Dedifferentiated amniotic fluid mesenchymal stem cell (primary cell): ENCODE measurements around the gene TFF1.

Experiments used
- DNase-seq: peaks from one replicate; pipeline ENCODE4 v3.0.0-alpha.2; 2016; ENCODE audit errors: extremely low spot score

TFF1 gene

DNA sequence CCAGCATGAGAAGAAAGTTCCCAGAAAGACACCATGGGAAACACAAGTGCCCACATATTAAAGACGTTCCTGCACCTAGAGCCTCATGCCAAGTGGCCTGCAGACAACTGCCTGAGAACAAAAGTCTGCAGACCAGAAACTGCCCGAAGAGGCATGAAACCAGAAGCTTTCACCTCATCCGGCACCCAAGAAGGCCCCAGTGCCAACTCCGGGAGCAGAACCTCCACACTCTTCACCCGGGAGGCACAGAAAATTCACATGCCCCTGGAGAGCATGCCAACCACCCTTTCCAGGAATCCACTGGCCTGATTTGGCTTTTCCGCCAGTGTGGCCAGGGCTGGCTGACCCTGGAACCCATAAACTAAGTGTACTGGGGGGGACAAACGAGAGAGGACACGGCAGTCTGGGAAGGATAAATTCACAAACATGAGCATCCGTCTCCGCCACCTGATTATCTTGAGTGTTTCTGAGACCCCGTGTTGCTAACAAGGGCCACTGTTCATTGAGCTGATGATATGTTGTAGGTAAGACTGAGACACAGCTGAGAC lies 22.3 kb downstream of the TFF1 start:
- no peak for DNase-seq

- DNase-seq = no peak
Measured at GRCh38 chr21:42343556-42343955, 22.8 kb downstream of the TFF1 start.

GRCh38 chr21:42343101-42343500 lies 23.2 kb downstream of the TFF1 start:
- no peak for DNase-seq

- DNase-seq = no peak
Measured at GRCh38 chr21:42341776-42342542, 24.4 kb downstream of the TFF1 start.

GRCh38 chr21:42340187-42341050 lies 25.9 kb downstream of the TFF1 start:
- DNase-seq = no peak

DNA sequence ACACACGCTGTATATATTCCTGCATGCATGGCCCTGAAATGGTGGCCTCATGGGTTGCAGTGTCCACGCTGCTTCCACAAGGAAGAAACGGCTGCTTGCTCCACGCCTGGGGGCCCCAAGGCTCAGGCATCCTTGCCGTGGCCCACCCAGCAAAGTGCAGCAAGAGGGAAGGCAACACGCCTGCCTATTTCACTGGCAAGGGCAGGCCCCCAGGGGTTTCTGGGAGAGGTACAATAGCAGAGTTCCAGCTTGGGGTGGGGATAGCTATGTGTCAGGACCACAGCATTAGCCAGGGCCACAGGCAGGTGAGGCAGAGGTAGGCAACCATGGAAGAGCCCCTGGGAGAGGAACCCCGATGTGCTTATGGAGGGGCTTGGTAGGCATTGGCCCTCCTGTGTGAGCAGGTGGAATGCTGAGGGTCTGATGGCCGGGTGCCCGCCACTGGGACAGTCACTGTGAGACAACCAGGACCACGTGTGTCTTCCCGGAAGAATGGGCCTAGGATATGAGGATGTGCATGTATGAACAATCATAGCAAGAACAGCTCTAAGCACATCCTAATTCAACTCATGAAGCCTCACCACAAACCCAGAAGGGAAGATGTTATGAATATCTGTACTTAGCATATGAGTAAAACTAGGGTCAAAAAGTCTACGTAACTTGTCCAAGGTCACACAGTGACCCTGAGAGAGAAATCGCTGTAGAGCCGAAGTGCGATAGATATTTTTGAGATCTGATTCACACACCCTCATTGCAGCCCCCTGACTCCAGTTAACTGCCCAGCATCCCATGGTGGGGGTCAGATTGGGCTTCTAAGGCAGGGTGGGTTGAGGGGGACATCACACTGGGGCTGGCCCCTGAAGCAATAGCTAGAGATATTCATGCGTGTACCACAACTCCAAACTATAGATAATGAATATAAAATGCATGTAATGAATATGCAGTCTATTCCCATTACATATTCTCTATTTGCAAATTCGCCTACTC lies 27.3 kb downstream of the TFF1 start:
- no peak for DNase-seq

GRCh38 chr21:42337830-42338728 lies 28.3 kb downstream of the TFF1 start:
- DNase-seq = no peak

DNA sequence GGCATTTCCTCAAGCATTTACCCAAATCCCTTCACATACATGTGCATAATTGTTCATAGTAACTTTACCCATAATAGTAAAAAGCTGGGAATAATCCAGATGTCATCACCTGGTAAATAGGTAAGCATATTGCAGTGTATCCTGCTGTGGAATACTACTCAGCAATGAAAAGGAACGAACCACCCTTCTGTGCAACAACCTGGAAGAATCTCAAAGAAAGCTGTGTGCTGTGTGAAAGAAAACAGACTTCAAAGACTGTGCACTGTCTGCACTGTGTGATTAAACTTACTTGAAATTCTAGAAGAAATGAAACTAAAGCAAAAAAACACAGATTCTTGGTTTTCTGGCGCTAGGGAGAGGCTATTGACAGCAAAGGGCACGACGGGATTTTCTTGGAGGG lies 29.1 kb downstream of the TFF1 start:
- DNase-seq = no peak

- DNase-seq = no peak
Measured at GRCh38 chr21:42336054-42336453, 30.3 kb downstream of the TFF1 start.

- no peak for DNase-seq
Measured at GRCh38 chr21:42332557-42333317, 33.6 kb downstream of the TFF1 start.

DNA sequence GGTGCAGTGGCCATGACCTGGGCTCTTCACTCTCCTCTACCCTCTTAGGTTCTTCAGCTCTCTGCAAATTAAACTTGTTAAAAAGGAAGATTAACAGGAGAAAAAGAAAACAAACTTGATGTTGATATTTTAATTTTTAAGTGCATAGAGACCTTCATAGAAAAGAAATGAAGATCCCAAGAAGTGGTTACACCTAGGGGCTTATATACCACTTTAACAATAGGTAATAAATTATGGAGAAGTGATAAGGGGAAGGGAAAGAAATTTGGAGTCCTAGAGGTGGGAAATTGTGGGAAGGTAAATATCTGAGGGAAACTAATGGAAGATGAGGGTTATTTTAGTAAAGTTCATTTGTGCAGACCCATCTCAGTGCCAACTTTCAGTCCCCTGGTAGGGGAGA lies 34.7 kb downstream of the TFF1 start:
- no peak for DNase-seq

DNA sequence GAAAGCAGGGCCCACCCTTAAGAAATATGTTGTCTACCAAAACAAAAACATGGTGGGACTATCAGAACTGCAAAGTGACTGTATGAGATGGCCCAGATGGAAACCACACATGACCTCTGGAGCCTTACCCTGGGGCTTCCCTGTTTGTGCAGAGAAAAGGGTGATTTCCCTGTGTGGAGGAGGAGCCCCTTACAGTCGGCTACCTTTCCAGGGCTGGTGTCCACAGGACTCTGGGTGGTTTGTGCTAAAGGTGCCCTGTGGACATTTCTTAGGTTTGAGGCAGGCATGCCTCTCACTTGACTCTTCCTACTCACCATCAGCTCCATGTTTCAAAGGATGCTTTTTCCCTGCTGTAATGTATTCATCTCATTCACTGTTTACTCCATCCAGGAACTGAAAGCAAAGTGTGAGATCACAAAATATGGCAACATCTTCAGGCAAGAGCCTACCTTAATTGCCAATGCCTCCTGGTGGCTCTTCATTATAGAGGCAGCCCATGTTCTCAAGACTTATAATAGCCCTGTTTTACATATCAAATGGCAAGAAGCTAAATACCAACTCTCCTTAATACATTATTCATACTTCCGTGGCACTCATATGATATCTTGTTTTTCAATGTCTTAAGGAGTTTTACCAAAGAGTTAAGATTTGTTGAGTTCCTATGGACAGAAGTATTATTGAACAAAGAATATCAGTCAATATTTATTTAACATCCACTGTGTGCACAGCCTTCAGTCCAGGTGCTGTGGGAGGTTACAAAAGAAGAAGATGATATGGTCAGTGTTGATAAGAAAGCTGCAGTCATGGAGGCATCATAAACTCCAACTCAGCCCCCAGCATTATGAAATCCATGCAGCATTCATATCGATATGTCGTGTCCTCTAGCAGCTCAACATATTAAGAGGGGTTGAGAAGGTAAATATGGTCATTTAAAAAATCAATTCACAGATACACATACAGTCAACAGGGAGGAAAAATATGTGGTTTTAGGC lies 35.7 kb downstream of the TFF1 start:
- DNase-seq = no peak

GRCh38 chr21:42324896-42325295 lies 41.4 kb downstream of the TFF1 start:
- DNase-seq = no peak

GRCh38 chr21:42321845-42322244 lies 44.5 kb downstream of the TFF1 start:
- no peak for DNase-seq

DNA sequence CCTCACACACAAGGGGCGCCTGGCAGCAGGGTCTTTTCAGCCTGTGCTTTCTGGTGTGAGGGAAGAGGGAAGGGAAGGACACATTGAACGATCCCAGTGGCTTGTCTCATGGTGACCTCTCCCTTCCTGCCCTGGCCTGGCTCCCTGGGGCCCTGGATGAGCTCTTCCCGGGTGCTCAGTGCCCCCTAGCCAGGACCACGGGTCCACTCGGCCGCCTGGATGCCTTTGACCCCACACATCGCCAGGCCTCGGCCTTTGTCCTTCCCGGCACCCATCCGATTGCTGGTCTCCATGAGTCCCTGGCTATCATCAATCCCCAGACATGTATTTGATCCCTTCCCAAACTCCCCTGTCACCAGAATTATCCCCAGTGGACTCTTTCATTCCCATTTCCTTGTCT lies 45.1 kb downstream of the TFF1 start:
- DNase-seq = no peak

- no peak for DNase-seq
Measured at GRCh38 chr21:42320791-42321190, 45.5 kb downstream of the TFF1 start.

- no peak for DNase-seq
Measured at GRCh38 chr21:42319851-42320572, 46.3 kb downstream of the TFF1 start.

- no peak for DNase-seq
Measured at GRCh38 chr21:42319376-42319775, 47.0 kb downstream of the TFF1 start.
